Endothelial cell of umbilical vein (primary cell): ENCODE measurements around the gene SIAE. TPM values are rescaled to one million over a fixed set of nuclear protein-coding genes. Genes with fewer than 3 reads are reported as not detected.

Experiments
- BruUV-seq: library from RNA; stranded (reverse); fragments of 400-500 nt; replicated peaks from 2 replicates; lab custom pipeline; 2021; lab: Mats Ljungman, UMichigan
- CTCF ChIA-PET: fragments of 300-600, 350-600 bp; sonication (Branson Sonifier 250); formaldehyde crosslinking; loops from one replicate; lab custom pipeline; 2021; ENCODE audit warnings: antibody characterized with exemption, inconsistent platforms; lab: Charles Lee
- POLR2A ChIA-PET: fragments of 300-600, 350-600 bp; sonication (Branson Sonifier 250); formaldehyde crosslinking; loops from one replicate; lab custom pipeline; 2021; ENCODE audit warnings: antibody characterized with exemption, inconsistent platforms; lab: Charles Lee
- DNase-seq: peaks from one replicate; pipeline ENCODE4 v3.0.0-alpha.2; 2011; ENCODE audit warnings: low read depth, low spot score
- FAIRE-seq: peaks from 2 replicates; lab custom pipeline; 2011; peaks lifted over from hg19 to GRCh38; lab: Jason Lieb, UNC
- H2AFZ ChIP-seq: 2 replicates; pipeline ENCODE4 v1.6.0; 2012; ENCODE audit warnings: low read depth, low read length, control low read depth, inconsistent platforms
- H3K27ac ChIP-seq: 2 replicates; pipeline ENCODE4 v1.5.1; 2011; ENCODE audit warnings: low read depth, mild to moderate bottlenecking, control low read depth, low read length, moderate library complexity; ENCODE audit not compliant: insufficient read depth
- H3K27me3 ChIP-seq, 2 experiments: 2 replicates each; pipeline versions ENCODE4 v1.6.0 to v1.6.1; 2011; ENCODE audit warnings: low read length in 2 of 2, mixed read lengths in 1 of 2; ENCODE audit not compliant: control insufficient read depth in 2 of 2, insufficient read depth in 2 of 2
- H3K36me3 ChIP-seq, 2 experiments: 2 replicates in 1 of 2; 3 replicates in 1 of 2; pipeline ENCODE4 v1.5.1; 2011; ENCODE audit warnings: low read length in 2 of 2, mild to moderate bottlenecking in 1 of 2, moderate library complexity in 1 of 2; ENCODE audit not compliant: control insufficient read depth in 2 of 2, insufficient read depth in 2 of 2; ENCODE audit errors: extremely low read depth in 1 of 2
- H3K4me1 ChIP-seq: 3 replicates; pipeline ENCODE4 v1.5.1; 2011; ENCODE audit warnings: mild to moderate bottlenecking, low read length; ENCODE audit not compliant: control insufficient read depth, insufficient read depth; ENCODE audit errors: extremely low read depth
- H3K4me2 ChIP-seq: 2 replicates; pipeline ENCODE4 v1.6.1; 2011; ENCODE audit warnings: low read length, control low read depth, mixed read lengths; ENCODE audit not compliant: insufficient read depth
- H3K4me3 ChIP-seq, 3 experiments: fragments of 200-600 bp in 1 of 3; sonication (generic), shearing (Covaris generic) in 1 of 3; replicated peaks in 1 of 3; 2 replicates each; pipeline ENCODE4 v1.5.1; 2011 to 2016; ENCODE audit warnings: control low read depth in 3 of 3, low read length in 3 of 3, mild to moderate bottlenecking in 2 of 3, inconsistent platforms in 1 of 3, low read depth in 1 of 3, moderate library complexity in 1 of 3; ENCODE audit not compliant: insufficient read depth in 1 of 3
- H3K79me2 ChIP-seq: 2 replicates; pipeline ENCODE4 v1.6.0; 2012; ENCODE audit warnings: low read length, inconsistent platforms; ENCODE audit not compliant: control insufficient read depth, insufficient read depth
- H3K9ac ChIP-seq: replicated peaks from 2 replicates; pipeline ENCODE3; 2011; ENCODE audit warnings: low read length, control low read depth; ENCODE audit not compliant: insufficient read depth; ENCODE audit errors: extremely low read depth
- H3K9me1 ChIP-seq: replicated peaks from 3 replicates; pipeline ENCODE4 v1.6.0; 2011; ENCODE audit warnings: mild to moderate bottlenecking, low read length; ENCODE audit not compliant: control insufficient read depth, insufficient read depth; ENCODE audit errors: extremely low read depth
- H3K9me3 ChIP-seq: replicated peaks from 2 replicates; pipeline ENCODE4 v1.5.1; 2012; ENCODE audit warnings: low read length, inconsistent platforms; ENCODE audit not compliant: control insufficient read depth, insufficient read depth
- H4K20me1 ChIP-seq: replicated peaks from 2 replicates; pipeline ENCODE3; 2011; ENCODE audit warnings: mild to moderate bottlenecking, low read length; ENCODE audit not compliant: control insufficient read depth, insufficient read depth; ENCODE audit errors: extremely low read depth
- EZH2 ChIP-seq: IDR thresholded peaks from 2 replicates; pipeline ENCODE4 v1.6.1; 2012; ENCODE audit warnings: borderline replicate concordance, low read depth, mild to moderate bottlenecking, moderate library complexity, low read length, inconsistent platforms; ENCODE audit not compliant: severe bottlenecking
- FOS ChIP-seq: IDR thresholded peaks from 2 replicates; pipeline ENCODE4 v1.6.1; 2011; ENCODE audit warnings: mild to moderate bottlenecking, low read length, moderate library complexity, borderline replicate concordance; ENCODE audit not compliant: insufficient read depth
- JUN ChIP-seq: IDR thresholded peaks from 2 replicates; pipeline ENCODE4 v1.6.1; 2011; ENCODE audit warnings: borderline replicate concordance, low read depth; ENCODE audit not compliant: insufficient read length, insufficient read depth
- MYC ChIP-seq: IDR thresholded peaks from one replicate; pipeline ENCODE4 v1.6.1; 2011; ENCODE audit warnings: mild to moderate bottlenecking, low read depth, low read length
- dilution Hi-C: fragments of 300-500 bp; cut with MboI; formaldehyde crosslinking; loops from one replicate; pipeline ENCODE4 v1.15.0; 2019; ENCODE audit warnings: low sequenced_read_pairs; ENCODE audit not compliant: extremely low pct_ligation_motif_present
- intact Hi-C: fragments of 100-400 bp; cut with micrococcal nuclease; formaldehyde crosslinking; loops from one replicate; pipeline ENCODE4 v1.10.0; 2022
- polyA plus RNA-seq, 4 experiments: library from polyadenylated mRNA; depleted of rRNA in 3 of 4; stranded (reverse) in 3 of 4; unstranded in 1 of 4; fragments of >200 nt; gene quantifications; 2 replicates each; pipeline versions ENCODE4 v1.2.1 to v1.2.3, GENCODE V29; 2011 to 2012; ENCODE audit warnings: missing spikeins in 1 of 4
- total RNA-seq: library from RNA; stranded (reverse); gene quantifications from 2 replicates; pipeline ENCODE4 v1.2.3, GENCODE V29; 2021
- TF ChIP-seq, protein P1 (sequence below): IDR thresholded peaks from 2 replicates; pipeline ENCODE4 v1.6.1; 2011; ENCODE audit not compliant: insufficient read depth, insufficient read length
- TF ChIP-seq, protein P2 (sequence below), 2 donors: IDR thresholded peaks; 1 replicate in 1 of 2; 2 replicates in 1 of 2; pipeline ENCODE4 v1.5.1; 2011; ENCODE audit warnings: low read length in 2 of 2, mild to moderate bottlenecking in 2 of 2, moderate library complexity in 2 of 2, control low read depth in 1 of 2, inconsistent platforms in 1 of 2, low read depth in 1 of 2; ENCODE audit not compliant: insufficient read depth in 1 of 2; ENCODE audit errors: extremely low read depth in 1 of 2

SIAE gene
- total and polyA plus RNA-seq, 2 donors (not counting 3 experiments of a cell fraction or from before 2014, with no cell fraction given), result 16.9 to 23.9 TPM

DNA sequence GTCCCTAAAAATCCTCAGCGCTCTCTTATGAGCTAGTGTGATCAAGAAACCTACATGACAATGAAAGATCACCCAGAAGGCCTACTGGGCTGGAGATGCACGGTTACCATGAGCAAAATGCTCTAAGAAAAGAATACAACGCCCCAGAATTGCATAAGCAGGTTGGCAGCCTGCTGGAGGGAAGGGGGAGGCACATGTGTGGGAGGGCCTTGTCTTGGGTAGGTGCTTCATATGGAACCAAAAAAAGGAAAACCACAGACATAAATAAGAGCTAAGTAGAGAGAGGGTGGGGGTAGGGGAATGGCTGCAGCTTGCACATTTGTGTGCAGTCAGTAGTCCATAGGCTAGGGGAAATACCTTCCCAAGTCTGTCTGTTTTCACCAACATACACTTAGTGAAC, 2.8 kb downstream of the SIAE start:
- TF ChIP-seq FOS (no peak), MYC (no peak), JUN (no peak), EZH2 (no peak)
- TF ChIP-seq, protein P1, sequence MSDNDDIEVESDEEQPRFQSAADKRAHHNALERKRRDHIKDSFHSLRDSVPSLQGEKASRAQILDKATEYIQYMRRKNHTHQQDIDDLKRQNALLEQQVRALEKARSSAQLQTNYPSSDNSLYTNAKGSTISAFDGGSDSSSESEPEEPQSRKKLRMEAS, result no peak
- TF ChIP-seq, protein P2, sequence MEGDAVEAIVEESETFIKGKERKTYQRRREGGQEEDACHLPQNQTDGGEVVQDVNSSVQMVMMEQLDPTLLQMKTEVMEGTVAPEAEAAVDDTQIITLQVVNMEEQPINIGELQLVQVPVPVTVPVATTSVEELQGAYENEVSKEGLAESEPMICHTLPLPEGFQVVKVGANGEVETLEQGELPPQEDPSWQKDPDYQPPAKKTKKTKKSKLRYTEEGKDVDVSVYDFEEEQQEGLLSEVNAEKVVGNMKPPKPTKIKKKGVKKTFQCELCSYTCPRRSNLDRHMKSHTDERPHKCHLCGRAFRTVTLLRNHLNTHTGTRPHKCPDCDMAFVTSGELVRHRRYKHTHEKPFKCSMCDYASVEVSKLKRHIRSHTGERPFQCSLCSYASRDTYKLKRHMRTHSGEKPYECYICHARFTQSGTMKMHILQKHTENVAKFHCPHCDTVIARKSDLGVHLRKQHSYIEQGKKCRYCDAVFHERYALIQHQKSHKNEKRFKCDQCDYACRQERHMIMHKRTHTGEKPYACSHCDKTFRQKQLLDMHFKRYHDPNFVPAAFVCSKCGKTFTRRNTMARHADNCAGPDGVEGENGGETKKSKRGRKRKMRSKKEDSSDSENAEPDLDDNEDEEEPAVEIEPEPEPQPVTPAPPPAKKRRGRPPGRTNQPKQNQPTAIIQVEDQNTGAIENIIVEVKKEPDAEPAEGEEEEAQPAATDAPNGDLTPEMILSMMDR (IDR thresholded peaks at IDR 0.05; ENCODE audit: extremely low read depth in 1 of 2, insufficient read depth in 1 of 2, low read depth in 1 of 2, low read length in 2 of 2), result no peak
- no peak overlapping the region for H3K9ac ChIP-seq
- DNase-seq (no peak), FAIRE-seq (no peak)
- no peaks in the 10 kb centered on the region for H3K9me3 ChIP-seq
- no peak overlapping the region for H3K27ac ChIP-seq
- H3K4me3 ChIP-seq, result no peak overlapping the region
- POLR2A ChIA-PET, result interaction anchor here (1.2 kb wide), 1 partner anchor 77 kb away, joined by 3 read pairs; no protein-coding TSS in a partner anchor
- no peaks in the 10 kb centered on the region for H3K79me2 ChIP-seq
- no peaks in the 10 kb centered on the region for H3K36me3 ChIP-seq
- dilution Hi-C loops (no loop called here), intact Hi-C loops (no loop called here)
- H3K4me2 ChIP-seq, result no peak overlapping the region
- CTCF ChIA-PET, result interaction anchor here (1.2 to 8.9 kb wide), 11 partner anchors 55 to 206 kb away, joined by 4 to 267 read pairs (median 45); partner anchors contain the start of genes ESAM, MSANTD2, NRGN and ROBO3
- BruUV-seq, result no TSS peak
- no peak overlapping the region for H2AFZ ChIP-seq
- H4K20me1 ChIP-seq, result no peaks in the 10 kb centered on the region
- H3K27me3 ChIP-seq, result no peaks in the 10 kb centered on the region
- H3K9me1 ChIP-seq, result no peaks in the 10 kb centered on the region
- peaks cover 16% of the 10 kb centered on the region for H3K4me1 ChIP-seq
